Stimulated activated CD8-positive, alpha-beta memory T cell treated with anti-CD3 and anti-CD28 coated beads, Interleukin-7, amount 100 ng/mL, for 4 hours (primary cell): ENCODE results near the gene TTC39A.

ENCODE experiments used
- DNase-seq, 2 donors: peaks; one replicate each; pipeline ENCODE4 v3.0.0-alpha.2; 2020; ENCODE audit warnings: low read depth in 2 of 2

The TTC39A gene

GRCh38 chr1:51297401-51298321, 32.7 kb downstream of the TTC39A start:
- DNase-seq: no peak

- peak; percentile 18 to 28 for DNase-seq
These were observed 33.7 kb downstream of the TTC39A start for GRCh38 chr1:51296383-51297357.

- DNase-seq: no peak
These were observed 34.4 kb downstream of the TTC39A start for GRCh38 chr1:51295926-51296325.

- DNase-seq: no peak
These were observed 35.7 kb downstream of the TTC39A start for GRCh38 chr1:51294566-51295184.

- DNase-seq: no peak
These were observed 36.4 kb downstream of the TTC39A start for GRCh38 chr1:51293898-51294515.

GRCh38 chr1:51290489-51290847, 39.9 kb downstream of the TTC39A start:
- no peak for DNase-seq

GRCh38 chr1:51289676-51290488, 40.5 kb downstream of the TTC39A start:
- no peak for DNase-seq

GRCh38 chr1:51288578-51288977, 41.8 kb downstream of the TTC39A start:
- DNase-seq: no peak

GRCh38 chr1:51287966-51288365, 42.4 kb downstream of the TTC39A start:
- DNase-seq: no peak

- no peak for DNase-seq
These were observed 45.3 kb downstream of the TTC39A start for GRCh38 chr1:51285055-51285454.

GRCh38 chr1:51284487-51284954, 45.8 kb downstream of the TTC39A start:
- DNase-seq: no peak

- no peak for DNase-seq
These were observed 46.4 kb downstream of the TTC39A start for GRCh38 chr1:51283979-51284378.

- no peak for DNase-seq
These were observed 47.8 kb downstream of the TTC39A start for GRCh38 chr1:51282605-51283004.

- no peak for DNase-seq
These were observed 48.6 kb downstream of the TTC39A start for GRCh38 chr1:51281807-51282206.

GRCh38 chr1:51280321-51280978, 49.9 kb downstream of the TTC39A start:
- no peak for DNase-seq

GRCh38 chr1:51276286-51276685, 54.1 kb downstream of the TTC39A start:
- no peak for DNase-seq

- no peak for DNase-seq
These were observed 55.7 kb downstream of the TTC39A start for GRCh38 chr1:51274676-51275075.

- no peak for DNase-seq
These were observed 57.4 kb downstream of the TTC39A start for GRCh38 chr1:51272916-51273315.

- DNase-seq: no peak
These were observed 59.6 kb downstream of the TTC39A start for GRCh38 chr1:51270751-51271150.

- no peak for DNase-seq
These were observed 61.7 kb downstream of the TTC39A start for GRCh38 chr1:51268634-51269033.
